NCI-H1092 (cell line): ENCODE measurements around the gene NFATC2.

ENCODE experiments used
- DNase-seq: peaks from one replicate; lab custom pipeline; 2025; lab: John Stamatoyannopoulos, UW

The NFATC2 gene

DNA sequence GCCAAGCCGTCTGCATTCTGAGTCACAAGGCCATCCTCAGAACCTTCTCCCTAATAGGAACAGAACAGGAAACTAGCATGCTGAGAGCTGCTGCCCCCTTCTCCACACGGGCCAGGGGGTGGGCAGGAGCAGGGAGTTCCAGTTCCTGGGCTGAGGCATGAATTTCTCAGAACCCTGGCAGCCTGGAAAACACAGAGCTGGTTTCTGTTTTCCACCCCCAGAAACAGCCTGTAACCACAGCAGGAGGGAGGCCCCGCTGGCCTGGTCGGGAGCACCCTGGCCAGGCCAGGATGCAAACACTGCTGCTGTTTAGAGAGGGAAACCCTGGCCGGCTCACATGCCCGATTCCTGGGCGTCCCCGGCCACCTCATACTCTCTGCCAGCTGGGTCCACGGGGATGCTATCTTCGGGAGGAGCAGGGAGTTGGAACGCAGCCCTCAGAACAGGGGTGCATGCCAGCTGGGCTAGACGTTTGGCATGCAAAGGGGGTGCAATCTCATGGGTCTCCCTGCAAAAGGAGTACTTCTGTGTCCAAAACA is 130.1 kb downstream of the NFATC2 start:
- DNase-seq, result peak; percentile 4

DNA sequence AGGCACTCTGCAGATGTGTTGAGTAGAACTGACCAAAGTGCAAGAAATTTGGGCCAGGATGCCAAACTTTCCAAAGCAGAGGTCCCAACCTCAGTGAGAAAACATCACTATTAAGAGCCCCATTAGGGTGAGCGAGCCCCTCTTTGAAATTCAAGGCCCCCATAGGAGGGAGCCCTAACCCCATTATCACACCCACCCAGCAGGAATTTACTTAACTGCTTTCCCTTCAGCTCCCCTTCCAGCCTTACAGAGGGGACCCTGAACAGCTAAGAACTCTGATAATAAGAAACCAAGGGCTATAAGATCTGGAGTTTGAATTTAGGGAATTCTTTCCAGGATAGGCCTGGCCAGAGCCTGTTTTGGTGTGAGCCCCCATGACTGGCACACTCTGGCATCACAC is 130.6 kb downstream of the NFATC2 start:
- no peak for DNase-seq

GRCh38 chr20:51410586-51411325 is 131.8 kb downstream of the NFATC2 start:
- no peak for DNase-seq

GRCh38 chr20:51409192-51409880 is 133.2 kb downstream of the NFATC2 start:
- no peak for DNase-seq

GRCh38 chr20:51404297-51405060 is 138.0 kb downstream of the NFATC2 start:
- no peak for DNase-seq

DNA sequence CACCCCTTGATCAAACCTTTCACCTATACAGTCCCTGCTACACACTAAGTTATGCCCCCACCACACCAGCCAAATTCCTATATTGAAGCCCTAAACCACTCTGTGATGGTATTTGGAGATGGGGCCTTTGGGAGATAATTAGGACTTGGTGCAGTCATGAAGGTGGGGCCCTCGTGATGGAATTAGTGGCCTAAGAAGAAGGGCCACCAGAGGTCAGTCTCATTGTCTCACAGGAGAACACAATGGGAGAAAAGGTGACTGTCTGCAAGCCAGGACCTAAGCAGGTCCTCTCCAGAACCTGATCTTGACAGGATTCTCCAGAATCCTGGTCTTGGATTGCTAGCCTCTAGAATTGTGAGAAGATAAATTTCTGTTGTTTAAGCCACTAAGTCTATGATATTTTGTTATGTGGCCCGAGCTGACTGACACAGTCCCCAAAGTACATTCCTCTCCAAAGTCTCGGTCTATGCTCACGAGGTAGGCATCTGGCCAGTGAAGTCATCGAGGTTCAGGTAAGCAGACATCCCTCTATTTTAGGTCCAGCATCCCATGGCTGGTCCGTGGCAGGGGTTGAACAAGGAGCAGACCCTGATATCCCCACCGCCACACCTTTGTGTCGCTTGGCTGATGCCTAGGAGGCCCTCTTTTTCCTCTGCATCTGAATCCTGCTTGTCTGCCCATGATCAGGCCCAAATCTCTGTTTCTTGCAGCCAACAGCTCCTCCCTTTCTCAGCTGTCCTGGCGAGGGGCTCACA is 138.9 kb downstream of the NFATC2 start:
- no peak for DNase-seq

DNA sequence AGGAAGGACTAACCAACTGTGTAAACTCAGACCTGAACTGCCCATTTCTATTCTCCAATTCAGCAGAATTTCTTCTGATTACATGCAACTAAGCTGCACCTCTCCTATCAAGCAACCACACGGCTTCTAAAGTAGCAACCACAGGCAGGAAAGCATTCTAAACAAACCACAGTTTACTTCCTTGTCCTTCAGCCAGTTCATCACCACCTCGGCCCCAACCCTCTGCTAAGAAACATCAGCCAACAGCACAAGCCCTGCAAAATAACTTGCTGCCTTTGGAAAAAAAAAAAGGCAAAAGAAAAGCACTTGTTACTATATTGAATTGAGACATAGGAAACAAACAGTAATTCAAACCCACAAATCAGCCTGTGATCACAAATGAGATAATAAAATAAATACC is 140.3 kb downstream of the NFATC2 start:
- DNase-seq, result no peak

GRCh38 chr20:51401496-51401895 is 141.0 kb downstream of the NFATC2 start:
- DNase-seq, result no peak

- DNase-seq, result no peak
Measured at GRCh38 chr20:51400051-51400926, 142.2 kb downstream of the NFATC2 start.

- DNase-seq, result peak; percentile 4
Measured at GRCh38 chr20:51399006-51399890, 143.3 kb downstream of the NFATC2 start.

DNA sequence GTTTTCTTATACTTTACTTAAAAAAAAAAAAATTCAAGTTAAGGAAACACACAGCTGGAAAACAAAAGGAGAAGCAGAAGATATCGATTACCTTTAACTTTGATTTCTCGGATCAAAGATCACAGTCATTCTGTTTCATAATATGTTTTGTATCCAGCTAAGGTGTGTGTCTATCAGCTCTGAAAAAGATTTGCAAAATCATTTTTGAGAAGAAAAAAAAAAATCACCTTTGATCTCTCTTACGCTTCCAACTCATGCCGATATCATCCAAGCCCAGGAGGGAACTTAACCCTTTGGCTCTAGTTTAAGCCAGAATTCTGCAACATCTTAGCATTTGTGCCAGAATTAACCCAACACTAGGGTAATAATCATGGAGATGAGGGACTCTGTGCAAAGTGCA is 144.0 kb downstream of the NFATC2 start:
- no peak for DNase-seq

DNA sequence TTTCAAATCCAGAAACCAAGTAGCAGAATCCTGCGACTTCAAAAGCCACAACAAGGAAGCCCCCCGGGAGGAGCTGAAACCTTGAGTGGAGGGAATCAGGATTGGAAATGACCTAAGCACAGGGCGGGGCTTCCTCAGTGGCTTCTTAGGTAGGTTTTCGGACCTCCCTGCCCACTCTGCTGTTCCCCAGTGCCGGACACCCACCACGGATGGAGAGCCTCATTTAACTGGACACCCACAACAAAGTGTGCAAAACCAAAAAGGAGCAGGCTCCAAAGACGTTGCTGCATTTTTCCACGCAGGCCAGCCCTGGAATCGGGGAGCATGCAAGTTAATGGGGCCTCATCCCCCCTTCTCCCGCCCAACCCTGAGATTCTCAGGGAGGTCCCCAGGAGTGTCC is 144.4 kb downstream of the NFATC2 start:
- DNase-seq, result no peak

- DNase-seq, result no peak
Measured at GRCh38 chr20:51397137-51397536, 145.4 kb downstream of the NFATC2 start.

DNA sequence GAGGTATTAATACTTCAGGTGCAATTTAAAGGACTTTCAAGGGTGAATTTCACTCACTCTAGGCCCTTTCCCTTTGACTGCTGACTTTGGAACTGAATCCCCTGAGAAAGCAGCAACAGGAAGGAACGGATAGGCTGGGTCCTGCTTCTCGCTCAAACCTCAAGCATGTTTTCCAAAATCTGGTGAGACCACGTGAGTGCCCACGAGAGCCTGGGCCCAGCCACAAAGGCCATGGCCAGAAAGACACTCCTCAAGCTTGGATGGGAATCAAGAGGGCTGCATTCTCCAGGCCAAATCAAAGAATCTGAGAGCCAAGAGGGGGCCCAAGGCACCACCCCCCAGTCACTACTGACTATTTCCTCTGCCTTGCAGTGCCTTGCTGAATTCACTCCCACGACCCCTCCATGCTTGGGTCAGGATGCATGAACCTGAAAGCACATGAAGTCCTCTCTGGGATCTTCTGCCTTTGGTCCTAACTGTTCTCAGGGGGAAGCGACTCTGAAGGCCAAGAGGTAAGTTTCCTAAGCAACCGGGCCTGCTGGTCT is 146.1 kb downstream of the NFATC2 start:
- DNase-seq, result no peak

- no peak for DNase-seq
Measured at GRCh38 chr20:51394706-51395105, 147.8 kb downstream of the NFATC2 start.

- no peak for DNase-seq
Measured at GRCh38 chr20:51393571-51393970, 148.9 kb downstream of the NFATC2 start.

- DNase-seq, result no peak
Measured at GRCh38 chr20:51392614-51393186, 149.8 kb downstream of the NFATC2 start.

- DNase-seq, result no peak
Measured at GRCh38 chr20:51391926-51392325, 150.6 kb downstream of the NFATC2 start.
